Esophagus squamous epithelium (tissue), 5 donors: ENCODE data around the gene CDKAL1. TPM values are rescaled to one million over a fixed set of nuclear protein-coding genes. Genes with fewer than 3 reads are reported as not detected.

Experiments
- DNase-seq: peaks from one replicate; lab custom pipeline; 2025; lab: John Stamatoyannopoulos, UW
- H3K27ac ChIP-seq, 4 donors: fragments of 200-600 bp; sonication (generic); one replicate each; pipeline ENCODE4 v1.5.1; 2016 to 2019; ENCODE audit warnings: mild to moderate bottlenecking in 1 of 4
- H3K27me3 ChIP-seq, 4 donors: fragments of 200-600 bp; sonication (generic); 1 replicate in 3 of 4; 2 replicates in 1 of 4; pipeline versions ENCODE4 v1.5.1 to v1.6.0; 2017 to 2021; ENCODE audit warnings: antibody characterized with exemption in 1 of 4
- H3K36me3 ChIP-seq, 3 donors: fragments of 200-600 bp; sonication (generic); one replicate each; pipeline ENCODE4 v1.5.1; 2016 to 2019
- H3K4me1 ChIP-seq, 3 donors: fragments of 200-600 bp; sonication (generic); one replicate each; pipeline ENCODE4 v1.5.1; 2017 to 2019
- H3K4me3 ChIP-seq, 4 donors: fragments of 200-600 bp; sonication (generic); 1 replicate in 3 of 4; 2 replicates in 1 of 4; pipeline ENCODE4 v1.5.1; 2016 to 2019; ENCODE audit warnings: mild to moderate bottlenecking in 2 of 4, moderate library complexity in 1 of 4
- H3K9me3 ChIP-seq, 3 donors: fragments of 200-600 bp; sonication (generic); one replicate each; pipeline ENCODE4 v1.5.1; 2016 to 2019
- POLR2A ChIP-seq, 4 donors: fragments of 450-650 bp; IDR thresholded peaks; one replicate each; pipeline ENCODE4 v1.6.1; 2017; ENCODE audit warnings: antibody characterized with exemption in 4 of 4, mild to moderate bottlenecking in 4 of 4, moderate library complexity in 3 of 4
- WGBS, 2 donors: methylation state at CpG; one replicate each; pipeline ENCODE4 v1.1.5; 2018; 5-methylcytosine and 5-hydroxymethylcytosine counted together
- intact Hi-C: fragments of 100-400 bp; cut with DNase I; formaldehyde crosslinking; loops from one replicate; pipeline ENCODE4 v1.15.0; 2022
- total RNA-seq, 4 donors: library from RNA; depleted of rRNA; stranded (reverse); fragments of >200 nt; gene quantifications; one replicate each; pipeline ENCODE4 v1.1.0, GENCODE V29; 2016
- TF ChIP-seq, protein P1 (sequence below), 6 experiments: fragments of 450-650 bp in 4 of 6; fragments of 200-600 bp in 2 of 6; sonication (generic) in 2 of 6; IDR thresholded peaks; one replicate each; pipeline ENCODE4 v1.5.1; 2016 to 2019; ENCODE audit warnings: antibody characterized with exemption in 6 of 6, mild to moderate bottlenecking in 4 of 6, moderate library complexity in 4 of 6
- donor health status: DM: yes; HTN: yes; CAD: no.

Gene CDKAL1
- total RNA-seq, 4 donors from 2014 or later: 6.5 to 13.0 (median 10.7) TPM

DNA sequence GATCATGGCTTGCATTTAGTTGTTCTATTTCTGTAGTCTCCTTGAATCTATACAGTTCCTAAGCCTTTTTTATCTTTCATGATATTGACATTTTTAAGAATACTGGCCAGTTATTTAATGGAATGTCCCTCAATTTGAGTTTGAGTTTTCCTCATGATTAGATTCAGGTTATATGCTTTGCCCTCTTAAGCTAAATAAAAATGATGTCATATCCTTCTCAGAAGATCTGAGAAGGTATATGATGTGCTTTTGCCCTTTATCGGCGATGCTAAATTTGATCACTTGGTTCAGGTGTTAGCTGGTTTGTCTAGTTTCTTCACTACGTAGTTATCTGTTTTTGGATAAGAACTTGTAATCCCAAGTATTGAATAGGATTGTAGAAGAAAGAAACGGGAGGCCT lies 549.5 kb downstream of the CDKAL1 start:
- TF ChIP-seq, protein P1, sequence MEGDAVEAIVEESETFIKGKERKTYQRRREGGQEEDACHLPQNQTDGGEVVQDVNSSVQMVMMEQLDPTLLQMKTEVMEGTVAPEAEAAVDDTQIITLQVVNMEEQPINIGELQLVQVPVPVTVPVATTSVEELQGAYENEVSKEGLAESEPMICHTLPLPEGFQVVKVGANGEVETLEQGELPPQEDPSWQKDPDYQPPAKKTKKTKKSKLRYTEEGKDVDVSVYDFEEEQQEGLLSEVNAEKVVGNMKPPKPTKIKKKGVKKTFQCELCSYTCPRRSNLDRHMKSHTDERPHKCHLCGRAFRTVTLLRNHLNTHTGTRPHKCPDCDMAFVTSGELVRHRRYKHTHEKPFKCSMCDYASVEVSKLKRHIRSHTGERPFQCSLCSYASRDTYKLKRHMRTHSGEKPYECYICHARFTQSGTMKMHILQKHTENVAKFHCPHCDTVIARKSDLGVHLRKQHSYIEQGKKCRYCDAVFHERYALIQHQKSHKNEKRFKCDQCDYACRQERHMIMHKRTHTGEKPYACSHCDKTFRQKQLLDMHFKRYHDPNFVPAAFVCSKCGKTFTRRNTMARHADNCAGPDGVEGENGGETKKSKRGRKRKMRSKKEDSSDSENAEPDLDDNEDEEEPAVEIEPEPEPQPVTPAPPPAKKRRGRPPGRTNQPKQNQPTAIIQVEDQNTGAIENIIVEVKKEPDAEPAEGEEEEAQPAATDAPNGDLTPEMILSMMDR (IDR thresholded peaks at IDR 0.05): no peak
- no peak for TF ChIP-seq POLR2A (IDR thresholded peaks at IDR 0.05)
- Histone ChIP-seq H3K27me3 (no peaks in the 10 kb centered on the region), H3K4me3 (no peak overlapping the region), H3K9me3 (no peaks in the 10 kb centered on the region), H3K4me1 (no peaks in the 10 kb centered on the region), H3K27ac (no peak overlapping the region), H3K36me3 (no peaks in the 10 kb centered on the region)
- WGBS, 2 donors: 72 to 78% methylated on average over 4 of the region's 4 CpGs
- intact Hi-C loops: no loop called here
- no peak for DNase-seq

DNA sequence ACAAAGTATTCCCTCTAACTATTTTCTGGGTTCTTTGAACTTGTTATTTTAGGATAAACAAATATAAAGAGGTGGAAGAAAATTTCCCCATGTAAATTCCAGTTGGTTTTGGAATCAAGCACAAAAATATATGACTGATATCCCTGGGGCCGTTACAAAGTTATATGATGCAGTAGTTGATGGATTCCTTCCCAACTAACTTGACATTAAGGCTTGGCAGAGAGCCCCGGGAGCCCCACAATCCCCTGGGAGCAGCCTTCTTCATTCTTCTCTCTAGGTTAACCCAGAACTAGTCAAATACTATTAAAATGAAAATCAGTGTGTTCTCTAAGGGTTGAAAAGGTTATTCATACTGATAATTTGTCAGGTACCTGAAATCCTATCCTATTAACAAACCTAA lies 550.4 kb downstream of the CDKAL1 start:
- 41 to 54% methylated on average over 2 of the region's 2 CpGs for WGBS, 2 donors
- intact Hi-C loops: no loop called here
- Histone ChIP-seq H3K27ac (no peak overlapping the region), H3K9me3 (no peaks in the 10 kb centered on the region), H3K27me3 (no peaks in the 10 kb centered on the region), H3K4me1 (no peaks in the 10 kb centered on the region), H3K36me3 (no peaks in the 10 kb centered on the region), H3K4me3 (no peak overlapping the region)
- DNase-seq: no peak
- no peak for TF ChIP-seq POLR2A (IDR thresholded peaks at IDR 0.05)
- TF ChIP-seq, protein P1 (IDR thresholded peaks at IDR 0.05): no peak

DNA sequence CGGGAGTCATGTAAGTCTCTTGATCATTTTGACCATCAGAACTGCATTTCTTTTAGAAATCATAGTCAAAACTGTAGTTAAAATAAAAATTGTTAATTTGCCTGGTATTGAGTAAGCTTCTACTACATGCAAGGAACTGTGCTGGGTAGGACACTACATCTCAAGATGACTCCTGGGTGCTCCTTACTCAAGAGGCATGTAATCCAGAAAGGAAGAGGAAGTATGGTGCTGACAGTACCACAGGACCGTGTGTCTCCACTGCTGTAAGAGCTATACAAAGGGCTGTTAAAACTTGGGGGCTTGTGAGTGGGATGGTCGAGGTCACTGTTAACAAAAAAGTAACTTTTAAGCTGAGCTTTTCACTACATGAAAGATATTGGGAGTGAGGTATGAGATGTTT lies 551.0 kb downstream of the CDKAL1 start:
- no peak for TF ChIP-seq POLR2A (IDR thresholded peaks at IDR 0.05)
- TF ChIP-seq, protein P1 (IDR thresholded peaks at IDR 0.05): no peak
- intact Hi-C loops: no loop called here
- Histone ChIP-seq H3K27me3 (no peaks in the 10 kb centered on the region), H3K4me3 (no peak overlapping the region), H3K4me1 (no peaks in the 10 kb centered on the region), H3K9me3 (no peaks in the 10 kb centered on the region), H3K36me3 (no peaks in the 10 kb centered on the region), H3K27ac (no peak overlapping the region)
- DNase-seq: no peak
- WGBS, 2 donors: 81 to 93% methylated on average over 3 of the region's 3 CpGs

DNA sequence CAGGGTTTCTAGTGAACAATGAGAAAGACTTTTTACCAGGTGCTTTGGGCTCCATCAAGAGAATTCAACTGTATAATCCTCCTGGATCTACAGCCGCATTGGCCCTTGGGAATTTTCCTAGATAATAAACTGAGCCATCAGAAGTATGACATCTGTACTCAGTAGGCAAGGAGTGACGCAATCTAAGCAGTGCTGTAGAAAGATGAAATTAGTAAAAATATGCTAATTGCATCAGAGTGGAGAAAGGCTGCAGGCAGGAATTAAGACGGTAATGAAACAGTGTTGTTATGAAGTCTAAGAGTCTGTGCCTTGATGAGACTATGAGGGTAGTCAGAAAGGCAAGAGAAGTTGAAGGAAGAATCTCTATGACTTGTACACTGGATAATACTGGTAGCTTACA lies 551.4 kb downstream of the CDKAL1 start:
- H3K4me1 ChIP-seq: no peaks in the 10 kb centered on the region
- H3K9me3 ChIP-seq: no peaks in the 10 kb centered on the region
- TF ChIP-seq, protein P1 (IDR thresholded peaks at IDR 0.05): no peak
- TF ChIP-seq POLR2A (IDR thresholded peaks at IDR 0.05): no peak
- H3K27me3 ChIP-seq: no peaks in the 10 kb centered on the region
- no peak overlapping the region for H3K27ac ChIP-seq
- intact Hi-C loops: no loop called here
- DNase-seq: no peak
- H3K4me3 ChIP-seq: no peak overlapping the region
- H3K36me3 ChIP-seq: no peaks in the 10 kb centered on the region
- WGBS, 2 donors: 87 to 90% methylated on average over 3 of the region's 3 CpGs

DNA sequence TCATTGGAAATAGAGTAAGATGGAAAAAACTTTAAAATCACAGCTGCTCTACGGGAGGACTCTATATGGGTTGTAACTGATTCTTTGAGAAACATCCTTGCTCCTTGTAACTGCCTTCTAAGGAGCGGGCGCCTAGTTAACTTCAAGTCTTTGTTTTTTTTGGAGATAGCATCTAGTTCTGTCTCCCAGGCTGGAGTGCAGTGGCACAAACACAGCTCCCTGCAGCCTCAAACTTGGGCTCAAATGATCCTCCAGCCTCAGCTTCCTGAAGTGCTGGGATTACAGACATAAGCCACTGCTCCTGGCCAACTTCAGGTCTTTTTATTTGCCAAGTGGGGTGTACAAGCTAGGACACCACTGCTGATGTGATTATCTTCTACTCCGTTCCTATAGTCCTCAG lies 552.9 kb downstream of the CDKAL1 start:
- no peaks in the 10 kb centered on the region for H3K9me3 ChIP-seq
- 94 to 100% methylated on average over 2 to 4 of the region's 4 CpGs for WGBS, 2 donors
- H3K27me3 ChIP-seq: no peaks in the 10 kb centered on the region
- H3K27ac ChIP-seq: no peak overlapping the region
- no peak for DNase-seq
- TF ChIP-seq, protein P1 (IDR thresholded peaks at IDR 0.05): no peak
- no peak for TF ChIP-seq POLR2A (IDR thresholded peaks at IDR 0.05)
- H3K4me3 ChIP-seq: no peak overlapping the region
- H3K36me3 ChIP-seq: no peaks in the 10 kb centered on the region
- intact Hi-C loops: no loop called here
- no peaks in the 10 kb centered on the region for H3K4me1 ChIP-seq
